Measurements from ENCODE around the gene IGF2BP2. TPM values are rescaled to one million over a fixed set of nuclear protein-coding genes. Genes with fewer than 3 reads are reported as not detected.

The IGF2BP2 gene
- total RNA-seq, 1 donor from 2014 or later = 15.9 TPM

DNA sequence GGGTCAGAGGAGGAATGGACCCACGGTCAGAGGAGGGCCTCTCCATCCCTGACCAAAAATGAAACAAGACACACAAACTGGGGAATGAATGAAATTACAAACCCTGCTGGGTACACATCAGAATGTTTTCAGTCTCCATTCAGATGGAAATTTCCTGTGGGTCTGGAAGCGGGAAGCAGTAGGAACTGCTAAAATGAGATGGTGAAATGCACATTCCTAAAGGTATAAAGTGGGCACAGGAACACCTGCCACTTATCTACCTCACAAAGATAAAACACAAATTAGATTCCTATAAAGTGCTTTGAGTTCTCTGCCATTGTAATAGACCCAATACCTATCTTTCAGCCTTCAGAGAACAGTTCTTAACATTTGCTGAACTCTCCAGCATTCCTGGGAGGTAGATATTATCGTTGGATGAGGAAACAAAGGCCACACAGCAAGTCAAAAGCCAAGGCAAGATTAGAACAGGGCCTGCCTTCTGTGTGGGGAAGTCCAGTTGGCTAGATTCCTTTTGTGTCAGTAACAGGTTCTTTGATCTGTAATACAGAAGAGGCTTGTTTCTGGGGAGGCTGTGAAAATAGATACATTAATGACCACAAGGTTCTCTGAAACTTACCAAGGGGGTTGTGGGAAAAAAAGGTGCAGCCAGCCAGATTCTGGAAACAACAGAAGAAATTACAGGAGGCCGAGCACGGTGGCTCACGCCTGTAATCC lies 98.4 kb downstream of the IGF2BP2 start:
- ATAC-seq (no peak), DNase-seq (ENCODE audit: missing footprints) (no peak)
- intact Hi-C loops (cut with DNase I) = no loop called here

DNA sequence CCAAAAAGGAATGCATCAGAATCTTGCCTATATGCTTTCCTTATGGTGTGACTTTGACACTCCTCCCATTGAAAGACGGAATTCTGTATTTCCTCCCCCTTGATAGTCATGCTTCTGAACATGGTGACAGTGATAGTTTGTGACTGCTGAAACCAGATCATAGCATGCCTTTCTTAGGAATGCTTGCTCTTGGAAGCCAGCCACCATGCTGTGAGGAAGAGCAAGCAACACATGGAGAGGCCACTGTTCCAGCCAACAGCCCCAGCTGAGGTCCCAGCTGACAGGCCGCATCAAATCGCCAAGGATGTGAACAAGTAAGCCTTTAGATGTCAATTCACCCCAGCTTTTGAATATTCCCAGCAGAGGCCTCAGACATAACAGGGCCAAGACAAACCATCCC lies 100.1 kb downstream of the IGF2BP2 start:
- intact Hi-C loops (cut with DNase I) = no loop called here
- ATAC-seq (no peak), DNase-seq (ENCODE audit: missing footprints) (no peak)

DNA sequence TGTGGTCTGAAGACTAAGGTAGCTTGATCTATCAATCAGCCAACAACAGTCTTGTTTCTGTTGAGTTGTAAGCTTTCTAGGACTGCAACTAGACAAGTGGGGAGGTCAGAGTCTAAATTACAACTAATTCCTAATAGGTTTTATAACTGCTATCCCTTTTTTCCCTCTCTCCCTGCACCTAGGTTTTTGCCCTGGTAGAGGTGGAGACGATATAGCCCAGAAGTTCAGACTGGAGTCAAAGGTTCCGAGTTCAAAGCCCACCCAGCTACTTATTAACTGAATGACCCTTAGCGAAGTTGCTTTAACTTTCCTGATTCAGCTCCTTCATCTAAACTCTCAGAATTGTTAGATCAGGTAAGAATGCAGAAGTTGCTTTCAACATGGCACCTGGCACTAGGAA lies 100.6 kb downstream of the IGF2BP2 start:
- ATAC-seq (no peak), DNase-seq (ENCODE audit: missing footprints) (no peak)
- intact Hi-C loops (cut with DNase I) = no loop called here

DNA sequence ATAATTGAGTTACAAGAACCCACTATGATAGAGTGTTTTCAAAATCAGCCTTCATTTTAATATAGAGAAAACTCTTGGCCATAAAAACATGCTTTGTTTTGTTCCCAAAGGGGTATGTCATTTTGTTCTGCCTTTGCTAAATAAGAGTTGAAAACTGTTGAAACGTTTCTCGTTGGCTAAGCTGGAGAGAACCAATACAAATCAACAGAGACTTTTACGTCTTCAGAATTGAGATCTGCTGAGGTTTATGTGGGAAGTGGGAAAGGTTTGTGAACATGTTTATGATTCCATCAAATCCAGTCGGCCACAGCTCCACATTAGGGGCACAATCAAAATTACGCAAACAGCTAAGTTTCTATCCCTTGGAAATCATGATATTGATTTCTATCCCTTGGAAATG lies 102.0 kb downstream of the IGF2BP2 start:
- intact Hi-C loops (cut with DNase I) = no loop called here
- DNase-seq (ENCODE audit: missing footprints) = no peak
- ATAC-seq = no peak

DNA sequence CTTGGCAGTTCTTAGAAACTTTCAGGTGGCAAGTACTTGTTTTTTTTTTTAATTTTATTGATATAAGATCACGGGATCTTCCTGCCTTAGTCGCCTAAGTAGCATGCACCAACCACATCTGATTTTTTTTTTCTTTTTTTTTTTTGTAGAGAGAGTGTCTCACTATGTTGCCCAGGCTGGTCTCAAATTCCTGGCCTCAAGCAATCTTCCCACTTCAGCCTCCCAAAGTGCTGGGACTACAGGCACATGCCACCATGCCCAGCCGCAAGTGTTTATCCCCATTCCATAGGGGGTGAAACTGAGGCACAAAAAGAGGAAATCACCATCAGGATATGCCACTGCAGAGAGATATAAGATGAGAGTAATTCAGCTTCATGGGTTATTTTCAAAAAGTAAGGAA lies 102.9 kb downstream of the IGF2BP2 start:
- DNase-seq (ENCODE audit: missing footprints) = no peak
- intact Hi-C loops (cut with DNase I) = no loop called here
- no peak for ATAC-seq

DNA sequence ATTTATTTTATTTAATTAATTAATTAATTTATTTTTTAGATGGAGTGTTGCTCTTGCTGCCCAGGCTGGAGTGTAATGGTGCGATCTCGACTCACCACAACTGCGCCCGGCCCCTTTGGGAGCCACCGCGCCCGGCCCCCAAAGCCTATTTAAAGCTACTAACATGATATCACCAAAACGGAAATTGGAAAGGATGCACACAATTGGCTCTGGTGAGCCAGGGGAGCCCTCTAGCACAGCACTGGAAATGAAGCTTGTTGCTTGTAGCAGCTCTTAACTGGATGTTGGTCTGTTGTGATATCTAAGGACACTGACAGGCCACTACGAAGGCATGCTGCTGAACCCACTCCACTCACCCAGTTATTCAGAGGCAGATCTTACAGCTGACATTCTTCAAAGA lies 104.5 kb downstream of the IGF2BP2 start:
- intact Hi-C loops (cut with DNase I) = no loop called here
- no peak for DNase-seq (ENCODE audit: missing footprints)
- no peak for ATAC-seq

DNA sequence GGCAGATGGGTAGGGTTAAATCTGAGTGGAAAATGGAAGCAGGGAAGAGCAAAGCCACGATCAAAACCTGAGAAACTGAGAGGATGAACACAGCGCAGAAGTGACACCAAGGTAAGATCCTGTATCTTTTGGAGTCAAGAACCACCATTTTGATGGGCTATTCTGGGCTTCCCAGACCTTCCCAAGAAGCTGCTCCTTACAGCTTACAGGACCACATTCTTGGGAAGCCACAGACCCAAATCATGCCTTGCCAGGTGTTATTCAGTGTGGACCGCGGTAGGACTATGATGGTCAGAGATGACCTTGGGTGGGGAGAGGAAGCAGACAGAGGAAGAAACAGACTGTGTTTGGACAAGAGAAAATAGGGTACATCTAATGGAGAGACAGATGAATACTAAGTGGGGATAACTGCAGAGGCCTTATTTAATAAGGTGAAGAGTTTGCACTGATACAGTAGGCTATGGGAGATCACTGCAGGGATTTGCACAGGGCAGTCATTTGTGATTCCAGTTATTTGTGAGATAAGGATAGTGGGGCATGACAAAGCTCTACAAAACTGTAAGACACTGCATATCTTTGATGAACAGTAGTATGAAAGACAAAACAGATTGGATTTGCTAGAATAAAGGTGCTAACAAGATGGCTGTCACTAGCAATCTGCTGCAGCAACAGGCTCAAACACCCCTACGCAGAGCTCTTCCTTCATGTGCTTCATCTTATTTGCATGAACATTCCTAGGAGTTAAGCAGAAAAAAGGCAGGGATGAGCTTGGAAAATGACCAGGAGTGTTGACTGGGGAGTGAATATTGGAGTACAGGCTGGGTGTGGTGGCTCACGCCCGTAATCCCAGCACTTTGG lies 105.9 kb downstream of the IGF2BP2 start:
- no peak for ATAC-seq
- DNase-seq (ENCODE audit: missing footprints) = no peak
- intact Hi-C loops (cut with DNase I) = no loop called here

DNA sequence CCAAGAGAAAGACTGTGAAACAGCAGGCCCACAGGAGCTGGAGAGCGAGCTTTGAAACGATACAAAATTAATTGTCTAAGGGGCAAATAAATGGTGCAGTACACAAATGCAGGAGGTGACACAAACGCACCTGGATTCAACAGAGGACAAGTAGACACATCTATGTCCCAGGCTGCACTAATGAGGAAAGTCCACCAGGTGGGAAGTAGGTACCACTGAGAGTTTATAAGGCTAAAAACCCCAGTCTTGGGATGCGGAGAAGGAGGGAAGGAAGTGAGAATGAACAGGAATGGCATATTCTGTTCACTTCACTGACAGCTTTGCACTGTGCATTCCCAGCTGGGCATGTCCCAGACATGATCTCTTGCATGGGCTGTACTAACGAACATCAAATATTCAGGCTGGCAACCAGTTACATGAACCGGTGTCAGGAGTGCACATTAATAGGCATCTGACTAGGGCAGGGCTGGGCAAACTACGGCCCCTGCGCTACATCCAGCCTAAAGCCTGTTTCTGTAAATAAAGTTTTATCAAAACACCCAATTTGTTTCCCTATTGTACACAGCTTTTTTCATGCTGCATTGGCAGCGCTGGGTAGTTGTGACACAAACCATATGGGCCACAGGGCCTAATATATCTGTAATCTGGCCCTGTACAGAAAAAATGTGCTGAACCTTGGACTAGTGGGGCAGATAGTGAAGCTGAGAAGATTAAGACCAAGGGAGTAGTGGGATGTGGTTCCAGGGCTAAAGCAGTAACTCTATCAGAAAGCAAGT lies 107.0 kb downstream of the IGF2BP2 start:
- DNase-seq (ENCODE audit: missing footprints) (no peak), ATAC-seq (no peak)
- intact Hi-C loops (cut with DNase I) = no loop called here

DNA sequence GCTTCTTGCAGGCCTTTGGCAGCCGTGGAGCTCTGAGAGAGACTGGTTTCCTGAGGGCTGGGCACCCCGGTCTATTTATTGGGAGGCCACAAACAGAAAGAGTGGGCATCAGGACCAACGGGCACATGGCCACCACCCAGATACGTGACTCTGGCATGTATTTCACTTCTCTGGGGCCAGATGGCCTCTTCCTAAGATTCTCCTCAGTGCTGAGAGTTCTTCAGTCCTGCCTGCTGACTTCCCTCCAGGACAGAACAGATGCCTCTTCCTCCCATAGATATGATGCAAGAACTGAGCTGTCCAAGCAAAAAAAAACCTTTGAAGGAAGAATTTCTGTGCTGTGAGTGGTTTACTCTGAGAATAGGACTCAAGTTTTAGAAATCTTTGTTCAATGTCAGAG lies 107.7 kb downstream of the IGF2BP2 start:
- intact Hi-C loops (cut with DNase I) = no loop called here
- ATAC-seq (peak; percentile 50), DNase-seq (ENCODE audit: missing footprints) (no peak)

DNA sequence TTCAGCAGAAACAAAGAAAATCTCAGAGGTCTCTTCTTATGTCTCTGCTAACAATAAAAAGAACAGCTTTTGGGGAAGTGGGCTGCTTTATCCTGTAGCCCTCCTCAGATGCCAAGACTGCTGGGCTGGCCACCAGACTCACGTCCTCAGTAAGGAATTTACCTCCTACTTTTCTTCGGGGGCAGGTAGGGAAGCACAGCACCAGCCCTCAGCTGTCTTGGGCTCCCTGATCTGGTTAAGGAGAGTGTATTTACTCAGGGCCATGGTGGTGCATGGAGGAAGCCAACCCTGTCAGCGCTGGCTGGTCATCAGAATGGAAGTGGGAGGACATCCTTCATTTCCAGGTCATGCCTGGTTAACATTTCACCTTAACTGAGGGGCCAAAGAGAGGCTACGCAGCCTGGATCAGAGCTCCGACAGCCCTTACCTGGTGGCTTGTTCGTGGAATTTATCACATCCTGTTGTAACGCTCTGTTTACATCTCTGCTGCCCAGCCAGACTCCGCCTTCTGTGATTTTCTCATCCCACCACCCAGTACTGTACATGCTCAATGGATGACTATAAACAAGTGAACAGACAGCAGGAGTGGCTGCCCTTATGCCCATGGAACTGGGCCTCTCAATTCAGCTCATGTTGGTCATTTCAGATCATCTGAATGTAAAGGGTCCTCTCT lies 108.3 kb downstream of the IGF2BP2 start:
- ATAC-seq = no peak
- intact Hi-C loops (cut with DNase I) = no loop called here
- no peak for DNase-seq (ENCODE audit: missing footprints)

DNA sequence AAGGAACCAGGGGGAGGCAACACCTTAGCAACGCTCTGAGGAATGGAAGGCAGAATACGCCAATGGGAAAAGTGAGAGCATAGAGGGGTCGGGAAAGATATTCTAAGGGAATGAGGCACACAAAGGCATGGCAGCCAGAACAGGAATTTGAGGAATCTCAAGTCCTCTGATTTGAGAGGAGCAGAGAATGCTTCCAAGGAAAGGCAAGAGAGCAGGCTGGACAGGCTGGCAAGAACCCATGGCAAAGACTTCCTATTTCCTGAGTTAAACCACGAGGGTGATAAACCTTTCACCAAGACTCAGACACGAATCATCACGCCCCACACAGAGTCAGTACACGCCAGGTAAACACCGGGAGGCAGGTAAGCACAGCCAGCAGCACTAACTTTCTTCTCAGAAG lies 109.8 kb downstream of the IGF2BP2 start:
- DNase-seq (ENCODE audit: missing footprints) = no peak
- intact Hi-C loops (cut with DNase I) = no loop called here
- ATAC-seq = no peak

DNA sequence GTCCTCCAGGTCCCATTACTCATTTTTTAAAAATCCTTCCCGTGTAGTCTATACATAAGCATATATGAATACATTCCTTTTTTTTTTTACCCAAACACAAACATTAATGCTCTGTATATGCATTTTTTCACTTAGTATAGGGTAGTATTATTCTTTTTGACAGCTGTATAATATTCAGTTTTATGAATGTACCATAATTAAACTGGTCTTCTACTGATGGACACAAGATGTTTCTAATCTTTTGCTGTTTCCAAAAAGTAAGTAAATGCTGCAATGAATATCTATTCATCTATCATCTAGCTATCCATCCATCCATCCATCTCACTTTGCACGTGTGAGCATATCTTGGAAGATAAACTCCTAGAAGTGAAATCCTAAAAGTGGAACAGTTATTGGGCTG lies 110.8 kb downstream of the IGF2BP2 start:
- DNase-seq (ENCODE audit: missing footprints) (no peak), ATAC-seq (no peak)
- intact Hi-C loops (cut with DNase I) = no loop called here

DNA sequence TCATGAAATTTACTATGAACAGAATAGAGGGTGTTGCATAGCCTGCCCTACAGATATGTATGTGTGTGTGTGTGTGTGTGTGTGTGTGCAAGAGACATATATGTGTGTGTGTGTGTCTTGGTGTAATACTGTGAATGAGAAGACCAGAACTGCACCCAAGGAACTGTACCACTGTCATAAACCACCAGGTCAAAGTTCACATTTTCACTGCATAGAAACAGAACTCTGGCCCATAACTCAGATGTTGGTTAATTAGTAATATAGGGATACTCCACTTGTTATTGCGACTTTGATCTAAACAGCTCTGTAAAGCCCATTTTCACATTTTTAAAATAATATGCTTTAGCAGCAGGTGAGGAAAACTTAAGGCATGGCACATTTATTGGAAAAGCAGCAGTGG lies 111.8 kb downstream of the IGF2BP2 start:
- intact Hi-C loops (cut with DNase I) = no loop called here
- ATAC-seq (no peak), DNase-seq (ENCODE audit: missing footprints) (no peak)

DNA sequence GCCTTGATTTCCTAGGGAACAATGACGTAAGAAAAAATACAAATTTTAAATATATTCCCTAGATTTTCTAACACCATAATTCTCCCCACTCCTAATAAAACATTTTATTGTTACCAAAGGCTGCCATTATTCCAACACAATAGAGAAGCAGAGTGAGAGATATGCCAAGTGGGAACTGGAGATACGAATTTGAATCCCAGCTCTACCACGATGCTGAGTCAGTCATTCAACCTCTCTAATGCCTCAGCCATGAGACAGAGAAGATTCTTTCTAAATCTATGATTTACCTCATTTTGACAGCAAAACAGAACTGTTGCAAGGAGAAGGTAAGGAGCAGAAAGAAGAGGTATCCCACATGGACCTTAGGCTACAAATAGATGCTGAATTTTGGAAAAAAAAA lies 112.5 kb downstream of the IGF2BP2 start:
- intact Hi-C loops (cut with DNase I) = no loop called here
- no peak for DNase-seq (ENCODE audit: missing footprints)
- no peak for ATAC-seq

DNA sequence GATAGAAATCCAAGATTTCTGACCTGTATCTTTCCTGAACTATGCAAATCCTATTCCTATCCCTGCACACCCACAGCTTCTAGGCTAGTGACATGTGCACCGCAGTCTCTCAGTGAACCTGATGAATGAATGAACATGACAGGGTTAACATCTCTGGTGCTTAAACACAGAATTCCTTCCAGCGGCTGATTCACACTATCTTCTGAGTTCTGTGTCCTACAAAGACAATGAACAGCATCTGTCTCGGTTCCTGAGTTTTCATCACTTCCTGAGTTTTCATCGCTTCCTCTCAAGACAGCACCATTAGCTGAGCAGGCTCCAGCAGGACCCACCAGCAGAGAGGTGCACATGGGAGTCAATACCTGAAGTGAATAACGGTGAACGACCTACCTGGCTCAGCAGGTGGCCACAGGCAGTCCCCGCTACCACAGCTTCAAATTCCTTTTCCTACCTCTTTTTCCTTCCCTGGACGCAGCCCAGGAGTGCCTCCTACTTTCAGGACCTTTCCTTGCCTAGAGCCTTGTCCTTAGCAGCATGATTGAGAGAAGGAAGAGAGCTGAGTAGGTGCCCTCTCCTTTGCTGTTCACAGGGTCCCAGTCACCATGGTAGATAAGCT lies 113.5 kb downstream of the IGF2BP2 start:
- DNase-seq (ENCODE audit: missing footprints) (no peak), ATAC-seq (no peak)
- intact Hi-C loops (cut with DNase I) = no loop called here

DNA sequence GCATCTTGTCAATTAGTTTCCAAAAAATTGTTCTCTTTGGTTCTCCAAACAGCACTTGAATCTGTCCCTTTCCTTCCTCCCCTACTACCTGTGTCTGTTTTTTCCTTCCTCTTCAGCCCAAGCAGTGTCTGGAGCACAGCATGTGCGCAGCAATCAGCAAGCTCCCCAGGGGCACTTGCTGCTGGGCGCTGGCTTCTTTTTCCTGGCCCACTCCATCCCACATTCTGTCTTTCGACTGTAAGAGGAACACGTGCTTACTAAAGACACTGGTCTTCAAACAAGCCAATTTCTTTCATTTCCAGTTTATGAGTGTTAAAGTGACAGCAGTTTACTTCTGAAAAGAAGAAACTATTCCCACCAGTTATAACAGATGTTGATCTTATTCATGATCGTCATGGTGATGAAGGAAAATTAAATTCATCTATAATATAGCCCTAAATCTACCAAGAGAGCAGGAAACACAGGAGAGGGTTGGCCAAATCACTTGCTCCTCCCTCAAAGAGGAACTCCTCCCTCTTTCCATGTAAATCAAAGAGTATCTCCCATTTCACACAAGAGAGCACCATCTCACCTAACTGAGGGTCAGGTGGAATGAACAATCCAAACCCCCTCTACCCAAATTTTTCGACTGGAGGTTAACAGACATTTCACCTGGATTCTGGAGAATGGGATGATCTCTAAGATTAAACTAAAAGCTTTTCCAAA lies 115.4 kb downstream of the IGF2BP2 start:
- ATAC-seq (no peak), DNase-seq (ENCODE audit: missing footprints) (no peak)
- intact Hi-C loops (cut with DNase I) = no loop called here

DNA sequence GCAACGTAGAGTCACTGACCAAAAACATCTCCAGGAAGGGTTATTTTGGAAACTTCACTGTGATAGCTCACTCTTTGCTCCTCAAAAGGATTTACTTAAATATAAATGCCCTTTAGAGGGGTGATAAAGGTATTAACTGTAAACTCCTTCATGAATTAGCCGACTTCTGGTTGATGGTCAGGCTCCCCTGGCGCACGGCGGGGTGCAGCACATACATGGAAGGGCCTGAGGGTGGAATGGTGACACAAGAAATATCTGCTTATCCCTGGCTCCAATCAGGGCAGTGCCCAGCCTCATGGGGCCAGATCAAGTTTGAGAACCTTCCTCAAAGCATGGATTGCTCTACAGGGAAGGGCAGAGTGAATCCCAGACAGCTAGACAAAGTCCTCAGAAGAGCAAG lies 116.5 kb downstream of the IGF2BP2 start:
- DNase-seq (ENCODE audit: missing footprints) = no peak
- intact Hi-C loops (cut with DNase I) = no loop called here
- ATAC-seq = no peak

DNA sequence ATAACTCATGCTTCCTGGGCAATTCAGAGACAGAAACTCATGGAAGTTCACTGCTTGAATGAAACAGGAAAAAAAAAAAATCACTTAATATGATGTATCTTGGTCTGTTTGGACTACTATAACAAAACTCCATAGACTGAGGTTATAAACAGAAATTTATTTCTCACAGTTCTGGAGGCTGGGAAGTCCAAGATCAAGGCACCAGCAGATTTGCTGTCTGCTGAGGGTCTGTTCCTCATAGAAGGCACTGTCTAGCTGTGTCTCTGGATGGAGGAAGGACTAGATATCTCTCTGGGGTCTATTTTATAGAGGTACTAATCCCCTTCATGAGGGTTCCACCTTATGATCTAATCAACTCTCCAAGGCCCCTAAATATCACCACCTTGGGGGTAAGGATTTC lies 119.3 kb downstream of the IGF2BP2 start:
- intact Hi-C loops (cut with DNase I) = no loop called here
- ATAC-seq = no peak
- no peak for DNase-seq (ENCODE audit: missing footprints)

Data from Right ventricle myocardium inferior (tissue), 1 donor.